Measurements from ENCODE around the gene GALNT9.

- TF ChIP-seq POLR2A (IDR thresholded peaks at IDR 0.05), result no peak
- TF ChIP-seq, protein P1, sequence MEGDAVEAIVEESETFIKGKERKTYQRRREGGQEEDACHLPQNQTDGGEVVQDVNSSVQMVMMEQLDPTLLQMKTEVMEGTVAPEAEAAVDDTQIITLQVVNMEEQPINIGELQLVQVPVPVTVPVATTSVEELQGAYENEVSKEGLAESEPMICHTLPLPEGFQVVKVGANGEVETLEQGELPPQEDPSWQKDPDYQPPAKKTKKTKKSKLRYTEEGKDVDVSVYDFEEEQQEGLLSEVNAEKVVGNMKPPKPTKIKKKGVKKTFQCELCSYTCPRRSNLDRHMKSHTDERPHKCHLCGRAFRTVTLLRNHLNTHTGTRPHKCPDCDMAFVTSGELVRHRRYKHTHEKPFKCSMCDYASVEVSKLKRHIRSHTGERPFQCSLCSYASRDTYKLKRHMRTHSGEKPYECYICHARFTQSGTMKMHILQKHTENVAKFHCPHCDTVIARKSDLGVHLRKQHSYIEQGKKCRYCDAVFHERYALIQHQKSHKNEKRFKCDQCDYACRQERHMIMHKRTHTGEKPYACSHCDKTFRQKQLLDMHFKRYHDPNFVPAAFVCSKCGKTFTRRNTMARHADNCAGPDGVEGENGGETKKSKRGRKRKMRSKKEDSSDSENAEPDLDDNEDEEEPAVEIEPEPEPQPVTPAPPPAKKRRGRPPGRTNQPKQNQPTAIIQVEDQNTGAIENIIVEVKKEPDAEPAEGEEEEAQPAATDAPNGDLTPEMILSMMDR (IDR thresholded peaks at IDR 0.05 in 8 of 11, conservative IDR thresholded peaks at IDR 0.05 in 3 of 11), result no peak
- no peak for TF ChIP-seq POLR2AphosphoS5 (IDR thresholded peaks at IDR 0.05)
Measured at GRCh38 chr12:132344601-132345000, 15.2 kb upstream of the GALNT9 start.
